Eye (tissue), 1 donor: ENCODE measurements around the gene PRKACA.

Experiments used
- DNase-seq: peaks from one replicate; pipeline ENCODE4 v3.0.0-alpha.2; 2015

The PRKACA gene

GRCh38 chr19:14116525-14116917 is 1.0 kb downstream of the PRKACA start:
- no peak for DNase-seq

GRCh38 chr19:14115756-14116155 is 1.8 kb downstream of the PRKACA start:
- no peak for DNase-seq

GRCh38 chr19:14114854-14115253 is 2.7 kb downstream of the PRKACA start:
- no peak for DNase-seq

- no peak for DNase-seq
These were observed 3.1 kb downstream of the PRKACA start for GRCh38 chr19:14114439-14114838.

- no peak for DNase-seq
These were observed 3.7 kb downstream of the PRKACA start for GRCh38 chr19:14113762-14114414.

GRCh38 chr19:14112809-14113385 is 4.7 kb downstream of the PRKACA start:
- no peak for DNase-seq

GRCh38 chr19:14112051-14112808 is 5.3 kb downstream of the PRKACA start:
- no peak for DNase-seq

- no peak for DNase-seq
These were observed 6.1 kb downstream of the PRKACA start for GRCh38 chr19:14111486-14111885.

- DNase-seq = no peak
These were observed 6.9 kb downstream of the PRKACA start for GRCh38 chr19:14110650-14111049.

GRCh38 chr19:14107581-14108461 is 9.7 kb downstream of the PRKACA start:
- DNase-seq = no peak

GRCh38 chr19:14106840-14107239 is 10.7 kb downstream of the PRKACA start:
- DNase-seq = no peak

GRCh38 chr19:14105680-14106079 is 11.9 kb downstream of the PRKACA start:
- no peak for DNase-seq

GRCh38 chr19:14103310-14103709 is 14.3 kb downstream of the PRKACA start:
- DNase-seq = no peak

- DNase-seq = no peak
These were observed 14.8 kb downstream of the PRKACA start for GRCh38 chr19:14102756-14103155.

GRCh38 chr19:14102102-14102696 is 15.4 kb downstream of the PRKACA start:
- DNase-seq = no peak

- no peak for DNase-seq
These were observed 16.5 kb downstream of the PRKACA start for GRCh38 chr19:14101003-14101545.

GRCh38 chr19:14097532-14098151 is 19.9 kb downstream of the PRKACA start:
- no peak for DNase-seq

- DNase-seq = no peak
These were observed 21.1 kb downstream of the PRKACA start for GRCh38 chr19:14096272-14096992.

- no peak for DNase-seq
These were observed 22.7 kb downstream of the PRKACA start for GRCh38 chr19:14094854-14095253.

- no peak for DNase-seq
These were observed 24.3 kb downstream of the PRKACA start for GRCh38 chr19:14093117-14093823.
